ENCODE measurements around the gene RAPGEF4. TPM values are rescaled to one million over a fixed set of nuclear protein-coding genes. Genes with fewer than 3 reads are reported as not detected.
A peak's percentile ranks its signal among the peaks of the same experiment; 100 is the strongest.

Gene RAPGEF4
- total RNA-seq, 6 experiments from 2014 or later = 9.5 to 18.4 (median 14.7) TPM

DNA sequence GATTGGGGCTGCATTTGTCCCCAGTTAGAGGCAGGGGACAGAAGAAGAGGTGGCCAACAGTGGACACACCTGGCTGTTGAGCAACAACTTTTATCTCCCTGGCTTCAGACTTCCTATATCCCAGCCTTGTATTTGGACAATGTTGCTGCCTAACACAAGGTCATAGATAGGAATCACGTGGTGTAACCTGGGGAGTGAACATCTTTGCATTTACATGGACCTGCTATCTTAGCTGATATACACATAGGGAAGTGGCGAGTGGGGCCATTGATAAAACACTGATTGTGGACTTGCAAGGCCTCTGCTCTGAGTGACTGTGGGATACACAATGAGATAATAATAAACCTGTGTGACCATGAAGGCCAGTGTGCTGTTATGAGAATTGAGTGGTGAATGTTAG, 26.9 kb downstream of the RAPGEF4 start:
- ATAC-seq (peak in 2 of 4 donors; percentile 15 to 34), DNase-seq (no peak)
- no peak overlapping the region for H3K4me3 ChIP-seq
- no peaks in the 10 kb centered on the region for H3K4me1 ChIP-seq
- intact Hi-C loops (cut with DNase I) = no loop called here
- H3K36me3 ChIP-seq = no peaks in the 10 kb centered on the region
- 60% methylated on average over 2 of the region's 2 CpGs for WGBS (ENCODE audit: insufficient coverage, low coverage, low lambda C conversion rate, missing lambda C conversion rate)
- no peak overlapping the region for H3K27ac ChIP-seq
- H3K9me3 ChIP-seq = no peaks in the 10 kb centered on the region
- no peak for TF ChIP-seq POLR2A (IDR thresholded peaks at IDR 0.05)
- TF ChIP-seq CTCF (IDR thresholded peaks at IDR 0.05) = no peak
- no peaks in the 10 kb centered on the region for H3K27me3 ChIP-seq

DNA sequence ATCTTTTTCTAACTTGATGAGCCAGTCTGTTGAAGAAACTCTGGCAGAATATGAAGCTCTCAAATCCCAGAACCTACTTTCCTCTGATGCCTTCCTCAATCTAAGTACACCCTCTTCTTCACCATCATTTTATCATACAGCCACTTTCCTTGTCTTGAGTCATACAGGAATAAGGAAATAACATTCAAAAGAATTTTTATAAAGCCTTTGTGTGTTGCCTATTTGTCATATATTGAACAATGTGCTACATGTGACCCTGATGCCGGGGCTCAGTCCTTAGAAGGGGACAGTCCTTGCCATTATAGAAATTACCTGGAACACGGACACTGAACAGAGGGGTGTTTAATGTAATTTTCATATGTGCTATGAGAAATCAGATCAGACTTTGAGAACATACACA, 27.4 kb downstream of the RAPGEF4 start:
- no peaks in the 10 kb centered on the region for H3K27me3 ChIP-seq
- no peak overlapping the region for H3K27ac ChIP-seq
- no peaks in the 10 kb centered on the region for H3K4me1 ChIP-seq
- H3K36me3 ChIP-seq = no peaks in the 10 kb centered on the region
- DNase-seq (no peak), ATAC-seq (no peak)
- TF ChIP-seq POLR2A (IDR thresholded peaks at IDR 0.05) = no peak
- 93% methylated on average over 2 of the region's 2 CpGs for WGBS (ENCODE audit: insufficient coverage, low coverage, low lambda C conversion rate, missing lambda C conversion rate)
- intact Hi-C loops (cut with DNase I) = no loop called here
- H3K4me3 ChIP-seq = no peak overlapping the region
- H3K9me3 ChIP-seq = no peaks in the 10 kb centered on the region

GRCh38 chr2:172765662-172766061, 30.0 kb downstream of the RAPGEF4 start:
- WGBS (ENCODE audit: insufficient coverage, low coverage, low lambda C conversion rate, missing lambda C conversion rate) = 80% methylated on average over 1 of the region's 4 CpGs
- Histone ChIP-seq H3K27ac (no peak overlapping the region), H3K27me3 (no peaks in the 10 kb centered on the region), H3K4me3 (no peak overlapping the region), H3K9me3 (no peaks in the 10 kb centered on the region), H3K36me3 (no peaks in the 10 kb centered on the region), H3K4me1 (no peaks in the 10 kb centered on the region)
- no peak for ATAC-seq
- TF ChIP-seq CTCF (IDR thresholded peaks at IDR 0.05) (no peak), POLR2A (IDR thresholded peaks at IDR 0.05) (no peak)
- intact Hi-C loops (cut with DNase I) = no loop called here
- DNase-seq = no peak

DNA sequence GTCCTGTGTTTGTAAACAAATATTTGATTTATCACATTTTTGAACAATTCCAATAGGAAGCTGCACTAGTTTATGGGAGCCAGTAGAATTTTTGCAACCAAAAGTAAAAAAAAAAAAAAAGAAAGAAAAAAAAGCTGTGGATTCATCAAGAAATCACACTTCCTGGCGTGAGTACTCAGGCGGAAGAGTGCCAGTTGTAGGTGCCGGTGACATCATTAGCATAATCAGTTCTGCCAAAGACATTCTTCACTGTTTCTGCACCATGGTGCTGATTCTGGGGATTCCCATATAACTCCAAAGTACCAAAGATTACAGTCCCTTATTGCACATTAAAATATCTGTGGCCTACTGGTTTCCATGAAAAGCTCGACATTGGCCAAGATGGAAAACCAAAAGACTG, 32.8 kb downstream of the RAPGEF4 start:
- Histone ChIP-seq H3K4me1 (no peaks in the 10 kb centered on the region), H3K36me3 (no peaks in the 10 kb centered on the region), H3K4me3 (no peak overlapping the region), H3K9me3 (no peaks in the 10 kb centered on the region), H3K27me3 (no peaks in the 10 kb centered on the region), H3K27ac (no peak overlapping the region)
- ATAC-seq = no peak
- TF ChIP-seq CTCF (IDR thresholded peaks at IDR 0.05) (no peak), POLR2A (IDR thresholded peaks at IDR 0.05) (no peak)
- intact Hi-C loops (cut with DNase I) = no loop called here
- DNase-seq = no peak
- WGBS (ENCODE audit: insufficient coverage, low coverage, low lambda C conversion rate, missing lambda C conversion rate) = 79% methylated on average over 4 of the region's 4 CpGs

DNA sequence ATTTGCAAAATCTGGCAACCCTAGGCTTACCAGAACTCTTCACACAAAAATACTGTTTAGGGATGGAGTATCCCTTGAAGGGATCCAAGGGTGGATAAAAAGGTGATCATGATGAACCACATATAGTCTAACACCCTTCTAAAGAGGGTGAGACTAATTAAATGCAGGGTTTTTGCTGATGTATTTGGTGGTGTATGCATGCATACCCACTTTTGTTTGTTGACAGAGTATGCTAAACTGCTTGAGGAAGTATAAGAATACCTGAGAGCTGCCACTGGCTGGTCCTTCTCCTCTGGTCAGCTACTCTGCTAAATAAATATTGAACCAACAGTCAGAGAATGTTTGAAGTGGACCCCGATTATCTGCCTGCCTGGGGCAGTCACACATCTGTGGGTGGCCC, 34.2 kb downstream of the RAPGEF4 start:
- no peaks in the 10 kb centered on the region for H3K9me3 ChIP-seq
- intact Hi-C loops (cut with DNase I) = no loop called here
- no peak overlapping the region for H3K27ac ChIP-seq
- no CpG with 5 or more reads among the region's 1 CpG for WGBS (ENCODE audit: insufficient coverage, low coverage, low lambda C conversion rate, missing lambda C conversion rate)
- H3K36me3 ChIP-seq = no peaks in the 10 kb centered on the region
- H3K4me3 ChIP-seq = no peak overlapping the region
- H3K4me1 ChIP-seq = peaks cover 0 to 4% (median 0%) of the 10 kb centered on the region in 4 donors
- ATAC-seq = no peak
- TF ChIP-seq CTCF (IDR thresholded peaks at IDR 0.05) (no peak), POLR2A (IDR thresholded peaks at IDR 0.05) (no peak)
- no peak for DNase-seq
- no peaks in the 10 kb centered on the region for H3K27me3 ChIP-seq
